CD4-positive, alpha-beta T cell treated with Interleukin-15 for 1 hour (primary cell): ENCODE data around the gene ARFGEF2.
"Not testable (repeated sequence)": the region's sequence is repeated elsewhere in the genome, so short reads cannot be mapped to it uniquely, and the experiment has no call there.

Source experiments
- DNase-seq: peaks from one replicate; pipeline ENCODE4 v3.0.0-alpha.2; 2020

The ARFGEF2 gene

GRCh38 chr20:49006446-49006980, 85.0 kb downstream of the ARFGEF2 start:
- no peak for DNase-seq

- no peak for DNase-seq
Measured at GRCh38 chr20:49009899-49010631, 88.6 kb downstream of the ARFGEF2 start.

GRCh38 chr20:49024220-49024619, 102.7 kb downstream of the ARFGEF2 start:
- no peak for DNase-seq

DNA sequence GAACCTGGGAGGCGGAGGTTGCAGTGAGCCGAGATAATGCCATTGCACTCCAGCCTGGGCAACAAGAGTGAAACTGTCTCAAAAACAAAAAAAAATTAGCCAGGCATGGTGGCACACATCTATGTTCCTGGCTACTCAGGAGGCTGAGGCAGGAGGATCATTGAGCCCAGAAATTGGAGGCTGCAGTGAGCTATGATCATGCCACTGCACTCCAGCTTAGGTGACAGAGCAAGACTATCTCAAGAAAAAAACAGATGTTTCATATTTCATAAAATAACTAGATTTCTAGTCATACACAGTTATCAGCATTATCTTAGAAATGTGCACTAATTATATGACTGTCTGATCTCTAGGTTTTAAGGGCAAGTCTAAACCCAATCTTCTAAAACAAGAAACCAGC, 106.7 kb downstream of the ARFGEF2 start:
- not testable (repeated sequence) for DNase-seq

DNA sequence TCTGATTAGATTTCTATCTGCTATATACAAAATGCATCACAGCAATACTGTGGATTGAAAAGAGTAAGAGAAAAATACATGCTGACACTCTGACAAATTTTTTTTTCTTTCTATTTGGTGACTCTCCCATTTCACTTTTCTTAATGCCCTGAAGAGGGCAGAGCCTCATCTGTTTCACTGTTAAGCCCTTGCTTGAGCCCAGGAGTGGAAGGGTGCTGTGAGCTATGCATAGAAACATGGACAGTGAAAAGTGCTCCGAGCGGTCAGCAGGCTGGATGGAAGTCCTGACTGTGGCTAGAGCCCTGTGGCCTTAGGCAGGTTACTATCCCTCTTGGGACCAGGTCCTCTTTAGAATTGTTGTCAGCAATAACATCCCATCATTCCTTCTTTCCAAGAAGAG, 107.2 kb downstream of the ARFGEF2 start:
- no peak for DNase-seq

- DNase-seq: no peak
Measured at GRCh38 chr20:49029203-49029602, 107.7 kb downstream of the ARFGEF2 start.

GRCh38 chr20:49030954-49031619, 109.6 kb downstream of the ARFGEF2 start:
- no peak for DNase-seq

- DNase-seq: no peak
Measured at GRCh38 chr20:49032455-49032854, 110.9 kb downstream of the ARFGEF2 start.

- no peak for DNase-seq
Measured at GRCh38 chr20:49034070-49034732, 112.7 kb downstream of the ARFGEF2 start.

DNA sequence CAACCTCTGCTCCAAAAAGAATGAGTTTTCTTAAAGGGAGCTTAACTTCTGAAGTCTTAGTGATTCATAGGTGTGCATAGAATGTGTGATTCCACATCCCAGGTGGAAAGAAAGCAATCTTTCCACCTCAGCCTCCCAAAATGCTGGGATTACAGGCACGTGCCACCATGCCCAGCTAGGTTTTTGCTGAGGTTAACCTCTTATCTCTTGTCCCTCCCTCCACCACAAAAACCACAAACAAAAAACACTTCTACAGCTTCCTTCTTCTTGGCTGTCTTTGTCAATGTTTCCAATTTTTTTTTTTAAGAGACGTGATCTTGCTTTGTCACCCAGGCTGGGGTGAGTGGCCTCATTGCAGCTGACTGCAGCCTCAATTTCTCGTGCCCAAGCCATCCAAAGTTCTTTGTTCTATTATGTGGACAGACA, 116.5 kb downstream of the ARFGEF2 start:
- peak; percentile 19 for DNase-seq

DNA sequence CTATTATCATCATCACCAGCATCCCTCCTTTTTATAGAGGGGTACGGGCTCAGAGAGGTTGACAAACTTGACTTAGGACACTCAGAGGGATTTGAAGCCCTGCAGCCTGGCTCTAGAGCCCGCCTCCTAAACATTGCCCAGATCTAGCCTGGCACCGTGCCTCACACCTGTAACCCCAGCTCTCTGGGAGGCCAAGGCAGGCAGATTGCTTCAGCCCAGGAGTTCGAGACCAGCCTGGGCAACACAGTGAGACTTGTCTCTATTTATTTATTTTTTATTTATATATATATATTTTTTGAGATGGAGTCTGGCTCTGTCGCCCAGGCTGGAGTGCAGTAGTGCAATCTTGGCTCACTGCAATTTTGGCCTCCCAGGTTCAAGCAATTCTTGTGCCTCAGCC, 118.3 kb downstream of the ARFGEF2 start:
- DNase-seq: no peak

DNA sequence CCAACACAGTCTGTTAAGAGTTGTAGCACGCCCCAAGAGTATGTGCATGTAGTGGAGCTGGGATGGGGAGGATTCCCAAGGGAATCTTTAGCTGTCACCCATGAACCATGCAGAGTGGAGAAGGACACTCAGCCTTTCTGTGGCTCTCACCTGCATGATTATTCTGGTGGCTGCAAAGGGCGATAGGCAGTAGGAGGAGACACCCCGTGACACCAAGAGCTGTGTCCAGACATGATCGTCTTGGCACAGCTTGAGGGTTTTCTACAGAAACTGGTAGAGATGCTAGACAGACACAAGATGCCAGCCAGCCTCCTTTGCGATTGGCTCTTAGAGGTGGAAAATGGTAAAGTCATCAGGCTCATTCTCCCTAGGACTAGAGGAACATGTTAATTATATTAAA, 121.5 kb downstream of the ARFGEF2 start:
- DNase-seq: no peak

DNA sequence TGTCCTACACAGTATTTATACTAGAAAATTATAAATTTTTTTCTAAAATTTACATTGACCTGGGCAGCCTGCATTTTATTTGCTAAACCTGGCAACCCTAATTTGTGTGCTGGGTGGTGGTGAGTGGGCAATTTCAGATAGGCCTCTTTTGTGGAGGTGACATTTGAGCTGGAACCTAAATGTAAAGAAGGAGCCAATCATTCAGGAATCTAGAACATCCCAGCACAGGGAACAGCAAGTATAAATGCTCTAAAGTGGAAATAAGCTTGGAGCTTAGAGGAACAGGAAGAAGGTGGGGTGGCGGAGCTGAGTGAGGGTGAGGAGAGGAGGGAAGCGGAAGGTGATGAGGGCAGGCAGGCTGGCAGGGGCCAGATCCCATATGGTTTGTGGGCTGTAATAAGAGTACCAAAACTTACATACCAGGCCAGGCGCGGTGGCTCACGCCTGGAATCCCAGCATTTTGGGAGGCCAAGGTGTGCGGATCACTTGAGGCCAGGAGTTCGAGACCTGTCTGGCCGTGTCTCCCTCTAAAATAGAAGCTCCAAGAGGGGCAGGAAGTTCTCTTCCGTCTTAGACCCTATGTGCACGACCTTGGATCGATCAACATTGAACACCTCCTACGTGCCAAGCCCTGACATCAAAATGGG, 124.1 kb downstream of the ARFGEF2 start:
- DNase-seq: peak; percentile 35

- DNase-seq: peak; percentile 92
Measured at GRCh38 chr20:49046087-49046900, 124.8 kb downstream of the ARFGEF2 start, which contains the start of gene CSE1L. Gene CSE1L (plus strand): TSS chr20:49046312. CDS start chr20:49058464, 12,152 bp downstream.

- DNase-seq: no peak
Measured at GRCh38 chr20:49052334-49052733, 130.8 kb downstream of the ARFGEF2 start.

- no peak for DNase-seq
Measured at GRCh38 chr20:49054056-49054643, 132.6 kb downstream of the ARFGEF2 start.

DNA sequence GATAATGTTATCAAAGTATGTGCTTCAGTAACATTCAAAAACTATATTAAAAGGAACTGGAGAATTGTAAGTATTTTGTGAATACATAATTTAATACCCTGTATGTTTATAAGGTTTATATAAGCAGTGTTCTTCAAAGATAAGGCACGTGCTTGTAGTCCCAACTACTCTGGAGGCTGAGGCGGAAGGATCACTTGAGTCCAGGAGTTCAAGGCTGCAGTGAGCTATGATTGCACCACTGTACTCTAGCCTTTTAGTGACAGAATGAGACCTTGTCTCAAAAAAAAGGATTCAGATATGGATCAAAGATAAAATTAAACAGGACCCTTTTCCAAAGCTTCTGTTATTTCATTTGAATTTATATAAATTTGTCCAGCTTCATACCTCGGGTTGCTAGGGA, 141.8 kb downstream of the ARFGEF2 start:
- DNase-seq: no peak

GRCh38 chr20:49074521-49074920, 153.0 kb downstream of the ARFGEF2 start:
- no peak for DNase-seq

DNA sequence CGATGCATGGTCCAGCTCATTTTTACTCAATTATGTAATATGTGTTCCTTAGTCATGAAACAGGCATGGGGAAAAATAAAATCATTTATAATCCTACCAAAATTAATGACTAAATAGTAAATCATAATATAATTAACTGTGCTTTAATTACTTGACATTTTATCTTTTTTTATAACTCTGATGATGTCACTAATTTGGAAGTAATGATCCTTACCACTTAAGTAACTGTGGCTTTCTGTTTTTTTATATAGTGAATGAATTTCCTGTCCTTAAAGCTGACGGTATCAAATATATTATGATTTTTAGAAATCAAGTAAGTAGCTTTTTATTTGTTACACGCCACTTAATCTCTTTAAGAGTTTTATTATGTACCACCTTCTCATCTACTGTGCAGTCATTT, 156.8 kb downstream of the ARFGEF2 start:
- no peak for DNase-seq

DNA sequence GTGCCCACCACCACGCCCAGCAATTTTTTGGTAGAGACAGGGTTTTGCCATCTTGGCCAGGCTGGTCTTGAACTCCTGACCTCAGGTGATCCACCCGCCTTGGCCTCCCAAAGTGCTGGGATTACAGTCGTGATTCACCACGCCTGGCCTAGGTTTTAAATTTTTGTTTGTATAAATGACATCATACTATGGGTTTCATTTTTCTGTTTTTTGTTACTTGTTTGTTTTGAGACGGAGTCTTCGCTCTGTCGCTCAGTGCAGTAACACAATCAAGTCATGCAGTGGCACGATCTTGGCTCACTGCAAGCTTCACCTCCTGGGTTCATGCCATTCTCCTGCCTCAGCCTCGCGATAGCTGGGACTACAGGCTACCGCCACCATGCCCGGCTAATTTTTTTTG, 160.8 kb downstream of the ARFGEF2 start:
- not testable (repeated sequence) for DNase-seq
